Measurements from ENCODE around the gene RBP5.

DNA sequence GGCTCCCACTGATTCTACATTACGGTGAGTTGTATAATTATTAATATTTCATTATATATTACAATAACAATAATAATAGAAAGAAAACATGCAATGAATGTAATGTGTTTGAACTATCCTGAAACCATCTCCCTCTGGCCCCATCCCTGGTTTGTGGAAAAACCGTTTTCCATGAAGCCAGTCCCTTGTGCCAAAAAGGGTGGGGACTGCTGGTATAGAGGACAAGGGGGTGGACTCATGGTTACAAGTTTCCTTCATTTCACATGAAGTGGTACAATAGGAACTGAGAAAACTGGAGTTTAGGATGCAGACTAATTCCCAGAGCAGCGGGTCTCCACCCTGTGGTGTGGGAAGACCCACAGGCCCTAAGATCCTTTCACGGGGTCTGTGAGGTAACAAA, 16.6 kb downstream of the RBP5 start:
- TF ChIP-seq, protein P1, sequence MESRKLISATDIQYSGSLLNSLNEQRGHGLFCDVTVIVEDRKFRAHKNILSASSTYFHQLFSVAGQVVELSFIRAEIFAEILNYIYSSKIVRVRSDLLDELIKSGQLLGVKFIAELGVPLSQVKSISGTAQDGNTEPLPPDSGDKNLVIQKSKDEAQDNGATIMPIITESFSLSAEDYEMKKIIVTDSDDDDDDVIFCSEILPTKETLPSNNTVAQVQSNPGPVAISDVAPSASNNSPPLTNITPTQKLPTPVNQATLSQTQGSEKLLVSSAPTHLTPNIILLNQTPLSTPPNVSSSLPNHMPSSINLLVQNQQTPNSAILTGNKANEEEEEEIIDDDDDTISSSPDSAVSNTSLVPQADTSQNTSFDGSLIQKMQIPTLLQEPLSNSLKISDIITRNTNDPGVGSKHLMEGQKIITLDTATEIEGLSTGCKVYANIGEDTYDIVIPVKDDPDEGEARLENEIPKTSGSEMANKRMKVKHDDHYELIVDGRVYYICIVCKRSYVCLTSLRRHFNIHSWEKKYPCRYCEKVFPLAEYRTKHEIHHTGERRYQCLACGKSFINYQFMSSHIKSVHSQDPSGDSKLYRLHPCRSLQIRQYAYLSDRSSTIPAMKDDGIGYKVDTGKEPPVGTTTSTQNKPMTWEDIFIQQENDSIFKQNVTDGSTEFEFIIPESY (IDR thresholded peaks at IDR 0.05), result no peak
- TF ChIP-seq, protein P2, sequence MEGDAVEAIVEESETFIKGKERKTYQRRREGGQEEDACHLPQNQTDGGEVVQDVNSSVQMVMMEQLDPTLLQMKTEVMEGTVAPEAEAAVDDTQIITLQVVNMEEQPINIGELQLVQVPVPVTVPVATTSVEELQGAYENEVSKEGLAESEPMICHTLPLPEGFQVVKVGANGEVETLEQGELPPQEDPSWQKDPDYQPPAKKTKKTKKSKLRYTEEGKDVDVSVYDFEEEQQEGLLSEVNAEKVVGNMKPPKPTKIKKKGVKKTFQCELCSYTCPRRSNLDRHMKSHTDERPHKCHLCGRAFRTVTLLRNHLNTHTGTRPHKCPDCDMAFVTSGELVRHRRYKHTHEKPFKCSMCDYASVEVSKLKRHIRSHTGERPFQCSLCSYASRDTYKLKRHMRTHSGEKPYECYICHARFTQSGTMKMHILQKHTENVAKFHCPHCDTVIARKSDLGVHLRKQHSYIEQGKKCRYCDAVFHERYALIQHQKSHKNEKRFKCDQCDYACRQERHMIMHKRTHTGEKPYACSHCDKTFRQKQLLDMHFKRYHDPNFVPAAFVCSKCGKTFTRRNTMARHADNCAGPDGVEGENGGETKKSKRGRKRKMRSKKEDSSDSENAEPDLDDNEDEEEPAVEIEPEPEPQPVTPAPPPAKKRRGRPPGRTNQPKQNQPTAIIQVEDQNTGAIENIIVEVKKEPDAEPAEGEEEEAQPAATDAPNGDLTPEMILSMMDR (IDR thresholded peaks at IDR 0.05; ENCODE audit: low read depth, low read length, missing input control), result no peak
- no peak for TF ChIP-seq REST (IDR thresholded peaks at IDR 0.05)
- TF ChIP-seq JUND (IDR thresholded peaks at IDR 0.05), result no peak
- TF ChIP-seq EGR1 (IDR thresholded peaks at IDR 0.05; ENCODE audit: low read depth in 2 of 2), result no peak

Measured in liver (tissue), 3 donors.